DOHH2 (cell line): ENCODE measurements around the gene KCNIP1.

Source experiments
- H3F3A ChIP-seq: fragments of 200-600 bp; sonication (generic), shearing (Covaris generic); 2 replicates; pipeline ENCODE4 v1.6.0; 2016; ENCODE audit warnings: antibody characterized with exemption, mild to moderate bottlenecking; ENCODE audit not compliant: control insufficient read depth, insufficient read depth
- H3K27ac ChIP-seq: fragments of 200-600 bp; sonication (generic); 2 replicates; pipeline ENCODE4 v1.5.1; 2014; ENCODE audit warnings: low read depth, mild to moderate bottlenecking, low read length, moderate library complexity
- H3K27me3 ChIP-seq: fragments of 200-600 bp; sonication (generic); 2 replicates; pipeline ENCODE4 v1.6.1; 2014; ENCODE audit warnings: mild to moderate bottlenecking, low read length, mixed read lengths; ENCODE audit not compliant: control insufficient read depth
- H3K36me3 ChIP-seq: fragments of 200-600 bp; sonication (generic); 2 replicates; pipeline ENCODE4 v1.6.1; 2014; ENCODE audit warnings: mild to moderate bottlenecking, low read length, moderate library complexity, mixed read lengths; ENCODE audit not compliant: control insufficient read depth
- H3K4me1 ChIP-seq: fragments of 200-600 bp; sonication (generic); 2 replicates; pipeline ENCODE4 v1.6.1; 2014; ENCODE audit warnings: mild to moderate bottlenecking, low read length, mixed read lengths; ENCODE audit not compliant: control insufficient read depth
- H3K4me2 ChIP-seq: fragments of 200-600 bp; sonication (generic); 2 replicates; pipeline ENCODE4 v1.6.0; 2014; ENCODE audit warnings: mild to moderate bottlenecking, low read length, moderate library complexity
- H3K4me3 ChIP-seq: fragments of 200-600 bp; sonication (generic); 2 replicates; pipeline ENCODE4 v1.5.1; 2014; ENCODE audit warnings: mild to moderate bottlenecking, low read length, mixed read lengths
- H3K79me2 ChIP-seq: fragments of 200-600 bp; sonication (generic); 2 replicates; pipeline ENCODE4 v1.6.1; 2014; ENCODE audit warnings: mild to moderate bottlenecking, low read length, mixed read lengths; ENCODE audit not compliant: control insufficient read depth
- H3K9me2 ChIP-seq: fragments of 200-600 bp; sonication (generic); replicated peaks from 2 replicates; pipeline ENCODE4 v1.6.1; 2014; ENCODE audit warnings: mild to moderate bottlenecking, low read length, mixed read lengths; ENCODE audit not compliant: control insufficient read depth
- H3K9me3 ChIP-seq: fragments of 200-600 bp; sonication (generic); 2 replicates; pipeline ENCODE4 v1.6.1; 2014; ENCODE audit warnings: antibody characterized with exemption, low read length, mixed read lengths; ENCODE audit not compliant: control insufficient read depth, insufficient read depth
- H4K20me1 ChIP-seq: fragments of 200-600 bp; sonication (generic); 2 replicates; pipeline ENCODE4 v1.6.0; 2014; ENCODE audit warnings: low read depth, mild to moderate bottlenecking, antibody characterized with exemption, low read length, moderate library complexity; ENCODE audit not compliant: control insufficient read depth, insufficient read depth
- EZH2phosphoT487 ChIP-seq: fragments of 200-600 bp; sonication (generic); IDR thresholded peaks from 2 replicates; pipeline ENCODE4 v1.6.1; 2017; ENCODE audit warnings: borderline replicate concordance, mild to moderate bottlenecking, antibody characterized with exemption, low read length, moderate library complexity, mixed read lengths
- TF ChIP-seq, protein P1 (sequence below): fragments of 200-600 bp; sonication (generic); IDR thresholded peaks from one replicate; pipeline ENCODE4 v1.5.1; 2014; ENCODE audit warnings: antibody characterized with exemption, mild to moderate bottlenecking, low read depth, low read length; ENCODE audit not compliant: poor library complexity, severe bottlenecking

Gene KCNIP1

DNA sequence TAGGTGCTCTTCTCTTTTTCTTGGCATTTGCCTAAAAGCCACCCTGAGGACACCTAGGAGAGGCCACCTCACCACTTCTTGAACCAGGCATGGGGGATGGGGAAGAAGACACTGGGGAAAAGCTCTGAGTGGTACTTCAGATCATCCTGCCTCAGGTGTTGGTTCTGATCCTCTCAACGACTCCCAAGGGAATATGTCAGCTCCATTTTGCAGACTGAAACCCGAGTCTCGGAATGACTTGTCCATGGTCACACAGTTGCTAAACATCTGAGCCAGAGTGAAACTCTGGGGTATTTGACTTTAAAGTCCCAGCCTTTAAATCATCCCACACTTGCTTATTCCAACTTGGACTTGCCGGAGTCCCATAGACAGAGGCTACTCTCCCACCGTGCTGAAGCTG is 159.1 kb downstream of the KCNIP1 start:
- H4K20me1 ChIP-seq = no peaks in the 10 kb centered on the region
- H3K4me2 ChIP-seq = no peak overlapping the region
- H3K27me3 ChIP-seq = no peaks in the 10 kb centered on the region
- no peaks in the 10 kb centered on the region for H3K9me2 ChIP-seq
- H3F3A ChIP-seq = no peaks in the 10 kb centered on the region
- no peak overlapping the region for H3K4me3 ChIP-seq
- TF ChIP-seq, protein P1, sequence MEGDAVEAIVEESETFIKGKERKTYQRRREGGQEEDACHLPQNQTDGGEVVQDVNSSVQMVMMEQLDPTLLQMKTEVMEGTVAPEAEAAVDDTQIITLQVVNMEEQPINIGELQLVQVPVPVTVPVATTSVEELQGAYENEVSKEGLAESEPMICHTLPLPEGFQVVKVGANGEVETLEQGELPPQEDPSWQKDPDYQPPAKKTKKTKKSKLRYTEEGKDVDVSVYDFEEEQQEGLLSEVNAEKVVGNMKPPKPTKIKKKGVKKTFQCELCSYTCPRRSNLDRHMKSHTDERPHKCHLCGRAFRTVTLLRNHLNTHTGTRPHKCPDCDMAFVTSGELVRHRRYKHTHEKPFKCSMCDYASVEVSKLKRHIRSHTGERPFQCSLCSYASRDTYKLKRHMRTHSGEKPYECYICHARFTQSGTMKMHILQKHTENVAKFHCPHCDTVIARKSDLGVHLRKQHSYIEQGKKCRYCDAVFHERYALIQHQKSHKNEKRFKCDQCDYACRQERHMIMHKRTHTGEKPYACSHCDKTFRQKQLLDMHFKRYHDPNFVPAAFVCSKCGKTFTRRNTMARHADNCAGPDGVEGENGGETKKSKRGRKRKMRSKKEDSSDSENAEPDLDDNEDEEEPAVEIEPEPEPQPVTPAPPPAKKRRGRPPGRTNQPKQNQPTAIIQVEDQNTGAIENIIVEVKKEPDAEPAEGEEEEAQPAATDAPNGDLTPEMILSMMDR = no peak
- no peak for TF ChIP-seq EZH2phosphoT487
- H3K27ac ChIP-seq = no peak overlapping the region
- no peaks in the 10 kb centered on the region for H3K36me3 ChIP-seq
- H3K9me3 ChIP-seq = no peaks in the 10 kb centered on the region
- H3K79me2 ChIP-seq = no peaks in the 10 kb centered on the region
- H3K4me1 ChIP-seq = no peaks in the 10 kb centered on the region

DNA sequence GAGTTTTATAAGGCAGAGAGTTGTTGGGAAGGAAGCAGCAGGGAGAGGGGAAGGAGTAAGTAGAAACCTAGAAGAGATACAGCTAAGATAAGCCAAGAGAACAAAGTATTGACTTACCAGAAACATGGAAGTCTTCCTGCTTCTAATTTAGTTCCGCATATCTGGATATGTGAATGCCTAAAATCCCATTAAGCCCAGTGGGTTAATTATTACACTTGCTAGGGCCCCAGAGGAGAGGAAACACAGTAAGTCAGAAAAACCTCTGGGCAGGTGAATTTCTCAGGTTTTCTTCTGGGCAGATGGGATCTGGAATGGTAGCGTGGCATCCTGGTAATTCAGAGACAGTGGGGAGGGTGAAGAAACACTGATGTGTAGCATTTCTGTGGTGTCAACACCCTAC is 175.0 kb downstream of the KCNIP1 start:
- Histone ChIP-seq H3K79me2 (no peaks in the 10 kb centered on the region), H3K4me3 (no peak overlapping the region), H3K4me2 (no peak overlapping the region), H3K9me3 (no peaks in the 10 kb centered on the region), H3K36me3 (no peaks in the 10 kb centered on the region), H4K20me1 (no peaks in the 10 kb centered on the region), H3K27me3 (no peaks in the 10 kb centered on the region; the same call in none of the 2 replicates), H3F3A (no peaks in the 10 kb centered on the region), H3K4me1 (no peaks in the 10 kb centered on the region), H3K27ac (no peak overlapping the region), H3K9me2 (no peaks in the 10 kb centered on the region)
- no peak for TF ChIP-seq EZH2phosphoT487

DNA sequence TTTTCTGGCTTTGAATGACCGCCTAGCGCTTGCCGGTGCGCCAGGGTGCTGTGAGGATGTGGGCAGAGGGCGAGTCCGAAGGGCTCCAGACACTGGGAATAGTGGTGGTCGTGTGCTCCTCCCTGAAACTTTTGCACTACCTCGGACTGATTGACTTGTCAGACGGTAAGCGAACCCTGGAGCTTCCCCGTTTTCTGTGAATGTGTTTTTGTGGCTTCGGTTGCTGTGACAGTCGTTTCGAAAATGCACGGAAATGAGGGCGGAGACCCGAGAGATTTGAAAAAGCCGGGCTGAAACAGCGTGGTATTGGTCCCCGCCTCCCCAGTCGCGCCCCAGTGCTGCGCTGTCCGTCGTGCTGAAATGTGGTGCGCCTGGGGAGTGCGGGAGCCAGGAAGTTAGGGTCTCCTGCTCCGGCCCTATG is 177.2 kb downstream of the KCNIP1 start:
- Histone ChIP-seq H3K4me2 (no peak overlapping the region), H3K36me3 (no peaks in the 10 kb centered on the region), H3K79me2 (no peaks in the 10 kb centered on the region), H4K20me1 (no peaks in the 10 kb centered on the region), H3K27ac (no peak overlapping the region), H3K27me3 (no peaks in the 10 kb centered on the region; the same call in none of the 2 replicates), H3F3A (no peaks in the 10 kb centered on the region), H3K9me2 (no peaks in the 10 kb centered on the region), H3K4me1 (no peaks in the 10 kb centered on the region), H3K4me3 (no peak overlapping the region), H3K9me3 (no peaks in the 10 kb centered on the region)
- TF ChIP-seq EZH2phosphoT487 = no peak
- TF ChIP-seq, protein P1 = no peak

DNA sequence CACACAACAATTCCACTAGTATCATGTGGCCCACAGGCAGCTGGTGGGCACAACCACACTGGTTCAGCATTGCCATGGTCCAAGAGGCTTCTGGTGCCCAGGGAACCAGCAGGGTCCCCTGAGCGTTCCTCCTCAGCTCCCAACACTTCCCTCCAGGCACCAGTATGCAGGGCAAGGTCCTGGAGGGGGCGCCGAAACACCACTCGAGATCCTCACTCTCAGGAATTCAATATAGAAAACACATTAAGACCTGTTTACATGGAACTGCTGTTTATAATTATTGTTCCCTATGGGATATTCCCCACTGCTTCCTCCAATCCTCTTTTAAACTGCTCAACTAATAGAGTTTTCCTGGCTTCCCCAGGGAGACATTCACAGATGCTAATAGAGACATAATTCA is 187.8 kb downstream of the KCNIP1 start:
- no peaks in the 10 kb centered on the region for H3K79me2 ChIP-seq
- no peaks in the 10 kb centered on the region for H3K4me1 ChIP-seq
- TF ChIP-seq, protein P1 = peak; percentile 31
- no peak for TF ChIP-seq EZH2phosphoT487
- no peaks in the 10 kb centered on the region for H3K9me2 ChIP-seq
- no peaks in the 10 kb centered on the region for H4K20me1 ChIP-seq
- no peak overlapping the region for H3K4me3 ChIP-seq
- H3K36me3 ChIP-seq = no peaks in the 10 kb centered on the region
- no peaks in the 10 kb centered on the region for H3F3A ChIP-seq
- H3K9me3 ChIP-seq = no peaks in the 10 kb centered on the region
- no peak overlapping the region for H3K27ac ChIP-seq
- no peak overlapping the region for H3K4me2 ChIP-seq
- peaks cover 2% of the 10 kb centered on the region; the same call in 1 of the 2 replicates for H3K27me3 ChIP-seq
